Stomach smooth muscle (tissue), 2 donors: ENCODE measurements around the gene PCED1A.
A peak's percentile ranks its signal among the peaks of the same experiment; 100 is the strongest.

Experiments
- H3K27ac ChIP-seq: one replicate; pipeline ENCODE4 v1.7.0; 2013; ENCODE audit warnings: mild to moderate bottlenecking, low read length, inconsistent platforms
- H3K27me3 ChIP-seq, 2 donors: one replicate each; pipeline ENCODE4 v1.7.0; 2013; ENCODE audit warnings: low read length in 2 of 2; ENCODE audit not compliant: insufficient read depth in 2 of 2, control insufficient read depth in 1 of 2
- H3K36me3 ChIP-seq, 2 donors: one replicate each; pipeline ENCODE4 v1.7.0; 2013; ENCODE audit warnings: low read length in 2 of 2; ENCODE audit not compliant: control insufficient read depth in 2 of 2, insufficient read depth in 2 of 2
- H3K4me1 ChIP-seq: one replicate; pipeline ENCODE4 v1.7.0; 2013; ENCODE audit warnings: low read length; ENCODE audit not compliant: control insufficient read depth, insufficient read depth
- H3K4me3 ChIP-seq, 2 donors: one replicate each; pipeline ENCODE4 v1.7.0; 2013; ENCODE audit warnings: low read length in 2 of 2
- H3K9ac ChIP-seq, 2 donors: one replicate each; pipeline ENCODE4 v1.7.0; 2013; ENCODE audit warnings: low read length in 2 of 2, mild to moderate bottlenecking in 1 of 2
- H3K9me3 ChIP-seq, 2 donors: one replicate each; pipeline ENCODE4 v1.7.0; 2013; ENCODE audit warnings: low read length in 2 of 2; ENCODE audit not compliant: control insufficient read depth in 2 of 2
- donor health status: healthy.
- donor health status: Pancreatic carcinoma.

The PCED1A gene

DNA sequence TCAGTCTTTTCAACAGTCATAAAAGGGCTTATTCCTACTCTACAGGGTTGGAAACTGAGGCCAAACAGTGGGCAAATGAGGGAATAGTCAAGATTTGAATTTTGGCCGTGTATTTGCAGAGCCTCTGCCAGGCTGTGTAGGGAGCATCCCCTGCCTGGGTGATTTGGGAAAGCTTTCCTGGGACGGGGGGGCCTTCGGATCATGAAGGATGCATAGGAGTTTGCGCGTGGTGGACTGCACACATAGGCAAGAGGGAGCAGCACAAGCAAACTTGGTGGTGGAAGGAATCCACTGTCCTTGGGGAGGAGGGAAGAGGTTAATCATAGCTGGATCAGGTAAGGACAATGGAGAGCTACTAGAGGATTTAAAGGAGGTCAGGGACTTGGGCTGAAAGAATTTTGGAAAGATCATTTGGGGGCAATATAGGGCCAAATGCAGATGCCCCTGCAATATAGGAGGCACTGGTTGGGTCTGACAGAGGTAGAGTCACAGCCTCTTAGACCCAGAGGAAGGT is 35.3 kb upstream of the PCED1A start:
- Histone ChIP-seq H3K9me3 (no peaks in the 10 kb centered on the region), H3K4me3 (no peak overlapping the region), H3K9ac (no peak overlapping the region), H3K4me1 (peaks cover 37% of the 10 kb centered on the region), H3K27ac (no peak overlapping the region), H3K36me3 (no peaks in the 10 kb centered on the region), H3K27me3 (peaks cover 5 to 11% of the 10 kb centered on the region in 2 donors)

DNA sequence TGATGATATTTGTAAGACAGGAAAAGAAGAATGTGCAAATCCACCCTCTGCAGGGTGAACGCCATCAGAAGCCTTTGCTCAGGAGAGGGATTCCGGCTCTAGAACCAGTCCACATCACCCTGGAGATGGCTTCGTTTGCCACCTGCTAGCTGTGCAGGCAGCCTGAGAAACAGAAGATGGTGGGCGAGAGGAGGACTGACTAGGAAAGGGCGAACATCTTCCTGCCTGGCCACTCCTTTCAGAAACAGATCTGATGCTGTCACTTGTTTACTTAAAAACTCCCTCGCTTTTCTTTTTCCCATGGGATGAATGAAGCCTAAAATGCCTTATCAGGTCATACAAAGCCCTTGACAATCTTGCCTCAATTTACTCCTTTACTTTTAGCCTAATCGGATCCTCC is 34.0 kb upstream of the PCED1A start:
- H3K27me3 ChIP-seq: peaks cover 5 to 11% of the 10 kb centered on the region in 2 donors
- H3K4me1 ChIP-seq: peaks cover 37% of the 10 kb centered on the region
- peak overlapping the region; percentile 55 to 81 for H3K9ac ChIP-seq
- no peaks in the 10 kb centered on the region for H3K9me3 ChIP-seq
- H3K27ac ChIP-seq: no peak overlapping the region
- no peaks in the 10 kb centered on the region for H3K36me3 ChIP-seq
- H3K4me3 ChIP-seq: peak overlapping the region; percentile 83 to 88

DNA sequence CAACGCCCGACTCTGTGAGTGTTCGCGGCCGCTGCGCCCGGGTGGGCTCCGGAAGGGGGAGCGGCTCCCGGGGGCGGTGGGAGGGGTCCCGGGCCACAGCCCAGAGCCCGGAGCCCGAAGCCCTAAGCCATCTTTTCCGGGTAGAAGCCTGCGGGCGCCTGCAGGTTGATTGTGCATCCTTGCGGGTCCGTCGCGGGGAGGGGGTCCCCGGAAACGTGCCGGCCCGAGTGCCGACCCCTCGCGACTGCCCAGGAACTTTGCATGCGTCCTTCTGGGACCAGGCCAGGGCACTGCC is 33.2 kb upstream of the PCED1A start:
- Histone ChIP-seq H3K4me1 (peaks cover 37% of the 10 kb centered on the region), H3K9ac (peak overlapping the region; percentile 69 to 81), H3K36me3 (no peaks in the 10 kb centered on the region), H3K27me3 (peaks cover 5 to 11% of the 10 kb centered on the region in 2 donors), H3K4me3 (peak overlapping the region; percentile 83 to 88), H3K9me3 (no peaks in the 10 kb centered on the region), H3K27ac (no peak overlapping the region)

DNA sequence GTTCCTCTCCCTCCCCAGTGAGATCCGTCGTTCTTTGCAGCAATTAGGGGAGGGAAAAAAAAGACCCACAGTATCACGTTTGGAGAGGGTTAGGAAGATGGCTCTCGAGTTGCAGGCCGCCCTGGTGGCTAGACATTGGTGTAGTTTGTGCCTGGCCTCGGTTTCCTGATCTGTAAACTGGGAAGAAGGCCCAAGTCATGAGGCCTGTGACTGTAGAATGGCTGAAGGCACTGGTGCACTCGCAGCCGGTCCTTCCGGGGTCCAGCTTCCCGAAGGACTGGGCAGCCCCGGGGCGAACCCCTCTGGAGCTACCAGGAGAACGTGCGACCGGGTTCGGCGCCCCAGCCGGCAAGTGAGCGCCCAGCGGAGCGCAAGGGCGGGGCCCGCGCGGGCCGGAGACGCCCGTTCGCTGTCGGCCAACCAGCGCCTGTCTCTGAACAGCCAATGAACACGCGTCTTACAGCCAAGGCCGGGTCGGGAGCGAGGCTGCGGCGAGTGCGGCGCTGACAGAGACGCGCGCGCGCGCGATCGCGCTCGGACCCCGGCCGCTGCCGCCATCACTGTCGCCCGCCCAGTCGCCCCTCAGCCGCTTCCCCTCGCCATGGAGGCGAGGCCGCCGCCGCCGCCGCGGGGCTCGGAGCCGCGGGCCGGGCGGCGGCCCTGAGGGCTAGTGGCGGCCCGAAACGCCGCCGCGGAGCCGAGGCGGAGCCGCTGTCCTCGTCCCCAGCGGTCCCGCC is 32.7 kb upstream of the PCED1A start, which contains the start of gene PTPRA:
Gene PTPRA (plus strand): TSS at position 472 of the 737 bp plus-strand sequence. CDS start 90,797 bp downstream, outside the sequence.
- no peaks in the 10 kb centered on the region for H3K36me3 ChIP-seq
- peaks cover 5 to 11% of the 10 kb centered on the region in 2 donors for H3K27me3 ChIP-seq
- peak within 1 kb of the TSS; percentile 83 to 88 for H3K4me3 ChIP-seq
- no peaks in the 10 kb centered on the region for H3K9me3 ChIP-seq
- peaks cover 37% of the 10 kb centered on the region for H3K4me1 ChIP-seq
- H3K27ac ChIP-seq: no peak within 1 kb of the TSS
- H3K9ac ChIP-seq: peak within 1 kb of the TSS; percentile 69 to 81

DNA sequence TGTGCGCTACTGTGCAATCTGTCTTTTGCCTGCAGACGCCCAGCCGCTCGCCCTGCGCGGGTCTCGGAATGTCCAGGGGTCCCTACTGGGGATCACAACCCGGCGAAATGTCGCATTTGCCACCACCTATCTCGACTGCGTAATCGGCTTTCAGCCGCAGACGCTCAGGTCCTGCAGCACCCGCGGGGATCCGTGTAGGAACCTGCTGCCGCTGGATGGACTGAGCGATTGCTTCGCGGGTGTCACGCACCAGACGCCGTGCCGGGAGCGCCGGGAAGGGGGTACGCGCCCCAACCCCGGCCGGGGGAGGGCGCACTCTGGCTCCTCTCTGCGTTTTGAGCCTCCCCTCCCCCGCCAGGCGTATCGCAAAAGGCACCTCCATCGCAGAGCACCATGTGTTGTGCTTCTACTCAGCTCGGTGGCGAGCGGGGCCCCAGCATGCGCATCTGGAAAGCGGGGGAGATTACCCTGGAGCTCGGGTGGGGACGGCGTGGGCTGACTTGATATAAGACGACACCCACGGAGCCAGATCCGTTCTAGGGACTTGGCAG is 32.1 kb upstream of the PCED1A start:
- no peak overlapping the region for H3K27ac ChIP-seq

DNA sequence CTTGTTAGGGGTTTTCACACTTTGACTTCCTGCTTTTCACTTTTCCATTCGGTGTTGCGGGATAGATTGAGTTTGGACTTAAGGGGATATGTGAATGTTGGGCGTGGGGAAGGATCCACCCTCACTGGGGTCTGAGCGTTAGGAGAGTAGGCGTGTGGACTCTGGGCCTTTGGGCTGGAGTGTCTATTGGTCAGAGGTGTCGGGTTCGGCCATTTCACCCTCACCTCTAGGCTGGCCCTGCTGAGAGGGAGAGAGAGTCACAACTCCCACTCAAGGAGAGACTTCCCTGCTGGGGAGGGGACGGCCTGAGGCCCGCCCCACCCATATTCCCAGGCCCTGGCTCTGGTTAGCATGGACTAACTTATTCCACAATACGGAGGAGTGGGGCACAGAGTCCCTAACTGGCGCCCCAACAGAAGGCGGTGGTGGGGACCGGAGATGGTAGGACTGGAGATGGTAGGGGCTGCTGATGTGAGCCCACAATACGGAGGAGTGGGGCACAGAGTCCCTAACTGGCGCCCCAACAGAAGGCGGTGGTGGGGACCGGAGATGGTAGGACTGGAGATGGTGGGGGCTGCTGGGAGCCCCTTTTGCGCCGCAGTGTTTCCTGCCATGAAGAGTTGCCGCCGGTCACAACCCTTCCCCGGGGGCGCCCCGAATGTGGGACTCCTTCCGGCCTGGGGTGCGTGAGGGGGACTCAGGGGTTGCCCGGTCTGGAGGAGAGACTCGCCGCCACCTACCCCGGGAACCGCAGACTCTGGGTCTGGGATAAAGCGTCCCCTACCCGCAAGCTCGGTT is 31.4 kb upstream of the PCED1A start:
- no peaks in the 10 kb centered on the region for H3K9me3 ChIP-seq
- peak overlapping the region; percentile 83 to 88 for H3K4me3 ChIP-seq
- peaks cover 37% of the 10 kb centered on the region for H3K4me1 ChIP-seq
- H3K36me3 ChIP-seq: peaks cover under 1% of the 10 kb centered on the region in 2 donors
- peaks cover 5 to 11% of the 10 kb centered on the region in 2 donors for H3K27me3 ChIP-seq
- peak overlapping the region; percentile 64 to 65 for H3K9ac ChIP-seq
- H3K27ac ChIP-seq: no peak overlapping the region

More for the DNA sequence above, 32.1 kb upstream of the PCED1A start:
- peaks cover 37% of the 10 kb centered on the region for H3K4me1 ChIP-seq
- peak overlapping the region; percentile 64 to 65 for H3K9ac ChIP-seq
- H3K27me3 ChIP-seq: peaks cover 5 to 11% of the 10 kb centered on the region in 2 donors
- H3K9me3 ChIP-seq: no peaks in the 10 kb centered on the region
- H3K4me3 ChIP-seq: peak overlapping the region; percentile 83 to 88
- no peaks in the 10 kb centered on the region for H3K36me3 ChIP-seq

DNA sequence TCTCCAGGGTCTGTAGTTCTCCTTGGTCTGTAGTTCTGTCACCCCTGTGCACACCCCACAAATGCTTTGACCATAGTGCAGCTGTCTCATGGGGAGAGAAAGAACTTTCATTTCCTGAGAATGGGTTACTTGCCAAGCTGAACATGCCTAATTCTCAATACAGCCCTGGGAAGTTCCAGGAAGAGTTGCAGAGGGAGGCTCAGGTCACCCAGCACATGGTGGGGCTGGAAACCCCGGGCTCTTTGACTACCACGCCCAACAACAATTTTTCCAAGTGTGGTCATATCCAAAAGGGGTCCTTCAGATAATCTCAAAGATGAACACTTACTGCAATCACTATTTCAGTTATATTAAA is 30.6 kb upstream of the PCED1A start:
- H3K4me3 ChIP-seq: no peak overlapping the region
- H3K36me3 ChIP-seq: peaks cover 8% of the 10 kb centered on the region in 2 donors
- H3K27me3 ChIP-seq: peaks cover 5 to 11% of the 10 kb centered on the region in 2 donors
- H3K9me3 ChIP-seq: no peaks in the 10 kb centered on the region
- H3K9ac ChIP-seq: no peak overlapping the region
- peaks cover 36% of the 10 kb centered on the region for H3K4me1 ChIP-seq
- no peak overlapping the region for H3K27ac ChIP-seq

DNA sequence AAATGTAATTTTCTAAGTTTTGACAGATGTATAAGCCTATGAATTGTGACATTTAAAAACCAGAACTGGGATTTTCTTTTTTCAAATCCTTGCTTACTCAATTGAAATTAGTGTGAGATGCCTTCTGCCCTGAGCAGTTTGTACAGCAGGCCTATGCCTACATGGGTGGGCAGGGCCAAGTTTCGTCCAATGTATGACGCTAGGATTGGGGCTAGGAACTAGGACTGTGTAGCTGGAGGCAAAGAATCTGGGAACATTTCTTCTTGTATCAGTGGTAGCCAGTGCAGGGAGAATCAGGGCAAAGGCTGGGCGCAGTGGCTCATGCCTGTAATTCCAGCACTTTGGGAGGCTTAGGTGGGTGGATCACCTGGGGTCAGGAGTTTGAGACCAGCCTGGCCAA is 28.9 kb upstream of the PCED1A start:
- no peak overlapping the region for H3K27ac ChIP-seq
- H3K9me3 ChIP-seq: no peaks in the 10 kb centered on the region
- peaks cover 5 to 11% of the 10 kb centered on the region in 2 donors for H3K27me3 ChIP-seq

DNA sequence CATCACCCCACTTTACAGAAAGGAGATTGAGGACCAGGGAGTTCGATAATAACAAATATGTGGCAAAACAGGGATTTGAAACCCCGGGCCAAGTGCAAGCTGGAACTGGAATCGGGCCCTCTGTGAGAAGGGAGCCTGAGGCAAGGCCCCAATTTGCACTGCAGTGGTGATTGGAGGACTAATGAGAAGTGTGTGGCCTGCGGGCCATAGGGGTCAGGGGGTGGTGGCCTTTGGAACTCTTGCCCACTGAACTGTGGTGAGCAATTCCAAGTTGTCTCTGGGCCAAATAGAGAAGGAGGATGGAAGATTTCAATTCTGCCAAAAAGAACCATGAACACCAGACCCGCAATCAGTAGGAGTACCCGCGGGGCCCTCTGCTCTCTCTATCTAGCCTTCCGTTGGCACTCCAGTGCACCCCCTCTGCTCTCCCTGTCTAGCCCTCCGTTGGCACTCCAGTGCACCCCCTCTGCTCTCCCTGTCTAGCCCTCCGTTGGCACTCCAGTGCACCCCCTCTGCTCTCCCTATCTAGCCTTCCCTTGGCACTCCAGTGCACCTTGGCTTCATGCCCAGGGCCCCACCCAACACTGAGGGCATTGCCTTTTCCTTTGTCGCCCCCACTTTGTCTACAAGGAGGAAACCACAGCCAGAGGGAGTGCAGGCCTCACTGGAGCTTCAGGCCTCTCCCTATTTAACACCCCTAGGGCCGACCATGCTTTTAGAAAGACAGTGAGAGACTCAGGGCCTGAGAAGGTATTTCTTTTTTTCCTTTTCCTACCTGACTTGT is 26.8 kb upstream of the PCED1A start:
- H3K27me3 ChIP-seq: peaks cover 1 to 9% of the 10 kb centered on the region in 2 donors
- no peak overlapping the region for H3K9ac ChIP-seq
- peaks cover 9% of the 10 kb centered on the region for H3K4me1 ChIP-seq
- H3K4me3 ChIP-seq: no peak overlapping the region
- no peaks in the 10 kb centered on the region for H3K9me3 ChIP-seq
- no peak overlapping the region for H3K27ac ChIP-seq
- H3K36me3 ChIP-seq: peaks cover 27 to 29% of the 10 kb centered on the region in 2 donors

More for the DNA sequence above, 28.9 kb upstream of the PCED1A start:
- Histone ChIP-seq H3K36me3 (peaks cover 14 to 21% of the 10 kb centered on the region in 2 donors), H3K4me3 (no peak overlapping the region), H3K4me1 (peaks cover 19% of the 10 kb centered on the region), H3K9ac (no peak overlapping the region)

DNA sequence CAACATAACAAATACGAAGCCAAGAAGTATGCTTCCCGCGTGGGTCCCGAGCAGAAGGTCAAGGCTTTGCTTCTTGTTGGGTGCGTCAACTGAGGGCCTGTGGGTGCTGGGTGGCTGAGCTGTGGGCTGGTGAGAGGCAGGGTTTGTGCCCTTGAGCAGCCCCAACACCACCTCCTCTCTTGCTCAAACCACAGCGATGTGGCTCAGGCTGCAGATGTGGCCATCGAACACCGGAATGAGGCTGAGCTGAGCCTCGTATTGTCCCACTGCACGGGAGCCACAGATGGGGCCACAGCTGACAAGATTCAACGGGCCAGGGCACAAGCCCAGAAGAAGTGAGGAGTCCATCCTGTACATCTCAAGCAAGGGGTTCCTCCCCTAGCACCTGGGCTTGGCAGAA is 25.8 kb upstream of the PCED1A start:
- H3K27me3 ChIP-seq: peaks cover 0 to 3% of the 10 kb centered on the region in 2 donors

More for the DNA sequence above, 25.8 kb upstream of the PCED1A start:
- Histone ChIP-seq H3K9me3 (no peaks in the 10 kb centered on the region), H3K4me1 (no peaks in the 10 kb centered on the region), H3K27ac (no peak overlapping the region), H3K9ac (no peak overlapping the region), H3K36me3 (peaks cover 36 to 37% of the 10 kb centered on the region in 2 donors), H3K4me3 (no peak overlapping the region)
